ENCODE data around the gene DMBT1. TPM values are rescaled to one million over a fixed set of nuclear protein-coding genes. Genes with fewer than 3 reads are reported as not detected.

Gene DMBT1
- total RNA-seq, 1 donor from 2014 or later: not detected

DNA sequence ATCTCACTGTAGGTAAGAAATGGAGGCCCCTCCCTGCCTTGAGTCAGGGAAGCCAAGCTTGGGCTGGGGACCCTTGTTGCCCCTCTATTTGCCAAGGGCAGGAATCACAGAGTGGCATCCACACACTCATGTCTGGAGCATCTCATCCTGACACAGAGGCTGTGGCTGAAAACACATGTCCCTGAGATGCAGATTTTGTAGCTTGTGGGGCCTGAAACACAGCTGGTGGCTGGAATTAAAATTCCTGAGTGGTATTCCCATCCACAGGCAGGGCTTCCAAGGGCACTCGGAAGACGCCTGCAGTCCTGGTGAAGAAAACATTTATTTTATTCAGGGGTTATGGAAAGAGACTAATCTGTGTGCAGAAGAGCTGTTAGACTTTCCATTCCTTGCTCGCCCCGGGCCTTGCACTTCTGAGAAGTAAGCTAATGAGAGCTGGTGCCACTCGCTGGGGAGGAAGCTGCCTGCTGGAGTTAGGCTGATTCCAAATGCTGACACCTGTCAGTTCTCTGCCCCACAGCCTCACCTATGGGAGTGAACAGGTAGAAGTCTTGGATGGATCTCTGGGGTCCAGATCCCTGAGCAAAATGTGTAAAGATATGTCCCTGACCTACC, 103.1 kb downstream of the DMBT1 start:
- H3K36me3 Mint-ChIP-seq (ENCODE audit: low read depth): no peaks in the 10 kb centered on the region
- peaks cover 14% of the 10 kb centered on the region for H3K27me3 Mint-ChIP-seq (ENCODE audit: low read depth)
- no peaks in the 10 kb centered on the region for H3K9me3 Mint-ChIP-seq
- H3K4me3 Mint-ChIP-seq: no peak overlapping the region
- TF ChIP-seq, protein P1, sequence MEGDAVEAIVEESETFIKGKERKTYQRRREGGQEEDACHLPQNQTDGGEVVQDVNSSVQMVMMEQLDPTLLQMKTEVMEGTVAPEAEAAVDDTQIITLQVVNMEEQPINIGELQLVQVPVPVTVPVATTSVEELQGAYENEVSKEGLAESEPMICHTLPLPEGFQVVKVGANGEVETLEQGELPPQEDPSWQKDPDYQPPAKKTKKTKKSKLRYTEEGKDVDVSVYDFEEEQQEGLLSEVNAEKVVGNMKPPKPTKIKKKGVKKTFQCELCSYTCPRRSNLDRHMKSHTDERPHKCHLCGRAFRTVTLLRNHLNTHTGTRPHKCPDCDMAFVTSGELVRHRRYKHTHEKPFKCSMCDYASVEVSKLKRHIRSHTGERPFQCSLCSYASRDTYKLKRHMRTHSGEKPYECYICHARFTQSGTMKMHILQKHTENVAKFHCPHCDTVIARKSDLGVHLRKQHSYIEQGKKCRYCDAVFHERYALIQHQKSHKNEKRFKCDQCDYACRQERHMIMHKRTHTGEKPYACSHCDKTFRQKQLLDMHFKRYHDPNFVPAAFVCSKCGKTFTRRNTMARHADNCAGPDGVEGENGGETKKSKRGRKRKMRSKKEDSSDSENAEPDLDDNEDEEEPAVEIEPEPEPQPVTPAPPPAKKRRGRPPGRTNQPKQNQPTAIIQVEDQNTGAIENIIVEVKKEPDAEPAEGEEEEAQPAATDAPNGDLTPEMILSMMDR (conservative IDR thresholded peaks at IDR 0.05): no peak
- no peak for DNase-seq (ENCODE audit: low read depth, low spot score)
- H3K4me1 Mint-ChIP-seq: no peaks in the 10 kb centered on the region
- H3K27ac Mint-ChIP-seq (ENCODE audit: unreplicated experiment): no peak overlapping the region

DNA sequence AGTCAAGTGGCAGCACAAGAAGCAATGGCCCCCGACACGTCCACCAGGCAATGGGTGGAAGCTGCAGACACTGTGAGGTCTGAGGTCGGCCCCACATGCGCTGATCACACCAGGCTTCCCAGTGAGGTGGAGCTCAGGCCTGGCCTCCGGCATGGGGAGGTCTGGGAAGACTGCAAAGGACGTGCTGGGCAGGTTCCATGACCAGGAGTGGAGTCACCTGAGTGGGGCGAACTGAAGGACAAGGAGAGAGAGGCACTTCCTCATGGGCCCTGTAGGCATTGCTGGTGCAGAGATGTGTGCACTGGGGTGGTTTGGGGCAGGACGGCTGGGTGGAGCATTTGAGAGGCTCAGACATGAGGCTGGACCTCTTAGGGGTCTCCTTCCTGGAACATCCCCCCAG, 103.9 kb downstream of the DMBT1 start:
- Mint-ChIP-seq H3K27ac (ENCODE audit: unreplicated experiment) (no peak overlapping the region), H3K4me1 (no peaks in the 10 kb centered on the region), H3K4me3 (no peak overlapping the region), H3K27me3 (ENCODE audit: low read depth) (peaks cover 21% of the 10 kb centered on the region), H3K36me3 (ENCODE audit: low read depth) (no peaks in the 10 kb centered on the region), H3K9me3 (no peaks in the 10 kb centered on the region)
- no peak for DNase-seq (ENCODE audit: low read depth, low spot score)
- TF ChIP-seq, protein P1 (conservative IDR thresholded peaks at IDR 0.05): no peak

DNA sequence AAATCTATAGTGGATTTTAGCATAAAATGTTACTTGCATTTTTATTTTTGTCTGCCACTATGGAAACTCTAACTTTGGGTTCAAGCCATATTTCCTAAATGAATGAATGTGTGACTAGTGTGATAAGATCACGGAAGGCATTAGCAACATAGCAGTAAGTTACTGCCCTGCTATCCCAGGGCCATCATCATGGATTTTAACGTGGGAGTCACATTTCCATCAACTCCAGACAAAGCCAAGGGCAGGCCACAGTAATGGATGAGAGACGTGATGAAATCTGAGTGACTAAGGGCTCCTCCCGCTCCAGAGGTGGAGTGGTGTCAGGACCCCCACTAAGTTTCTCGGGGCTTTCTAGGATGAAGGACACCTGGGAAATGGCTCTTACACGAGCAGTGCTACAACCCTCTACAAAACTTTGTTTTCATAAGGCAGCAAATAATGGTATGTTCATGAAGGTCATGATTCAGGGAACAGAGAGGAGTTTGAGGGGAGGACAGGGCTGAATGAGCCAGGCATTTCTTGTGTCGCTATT, 104.8 kb downstream of the DMBT1 start:
- no peaks in the 10 kb centered on the region for H3K36me3 Mint-ChIP-seq (ENCODE audit: low read depth)
- DNase-seq (ENCODE audit: low read depth, low spot score): no peak
- H3K9me3 Mint-ChIP-seq: no peaks in the 10 kb centered on the region
- no peak overlapping the region for H3K4me3 Mint-ChIP-seq
- TF ChIP-seq, protein P1 (conservative IDR thresholded peaks at IDR 0.05): no peak
- H3K27me3 Mint-ChIP-seq (ENCODE audit: low read depth): peaks cover 25% of the 10 kb centered on the region
- H3K4me1 Mint-ChIP-seq: no peaks in the 10 kb centered on the region
- no peak overlapping the region for H3K27ac Mint-ChIP-seq (ENCODE audit: unreplicated experiment)

DNA sequence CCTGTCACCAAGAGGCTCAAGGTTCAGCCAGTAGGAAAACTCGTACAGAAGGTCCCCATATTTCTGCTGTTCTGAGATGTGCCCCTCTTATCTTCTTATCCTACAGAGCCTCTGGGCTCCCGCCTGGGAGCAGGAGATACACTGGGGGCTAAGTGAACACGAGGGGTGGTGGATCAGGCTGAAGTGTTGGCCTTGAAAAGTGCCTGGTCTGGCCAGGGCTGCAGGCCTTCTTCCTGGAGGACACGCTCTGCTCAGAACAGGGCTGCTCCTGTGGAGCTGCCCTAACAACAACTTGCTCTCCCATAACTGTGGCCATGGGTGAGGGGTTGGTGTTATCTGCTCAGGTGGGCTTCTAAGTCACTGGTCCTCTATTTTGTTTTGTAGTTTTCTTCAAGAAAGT, 105.4 kb downstream of the DMBT1 start:
- Mint-ChIP-seq H3K36me3 (ENCODE audit: low read depth) (no peaks in the 10 kb centered on the region), H3K4me3 (no peak overlapping the region), H3K4me1 (no peaks in the 10 kb centered on the region), H3K27ac (ENCODE audit: unreplicated experiment) (no peak overlapping the region), H3K27me3 (ENCODE audit: low read depth) (peaks cover 31% of the 10 kb centered on the region), H3K9me3 (no peaks in the 10 kb centered on the region)
- TF ChIP-seq, protein P1 (conservative IDR thresholded peaks at IDR 0.05): no peak
- DNase-seq (ENCODE audit: low read depth, low spot score): no peak

DNA sequence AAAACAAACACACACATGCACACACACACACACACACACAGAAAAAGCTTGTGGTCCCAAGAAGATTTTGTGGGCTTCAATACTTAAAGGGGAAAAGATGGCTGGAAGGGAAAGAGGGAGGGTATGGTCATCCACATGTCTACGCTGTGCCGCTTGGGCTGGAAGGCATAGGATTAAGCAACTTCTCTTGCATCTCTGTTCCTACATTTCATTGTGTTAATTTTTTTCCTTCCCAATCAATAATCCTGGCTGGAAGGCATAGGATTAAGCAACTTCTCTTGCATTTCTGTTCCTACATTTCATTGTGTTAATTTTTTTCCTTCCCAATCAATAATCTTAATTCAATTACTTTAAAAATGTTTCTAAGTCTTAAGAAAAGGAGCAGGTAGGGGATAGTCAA, 108.5 kb downstream of the DMBT1 start:
- no peak overlapping the region for H3K4me3 Mint-ChIP-seq
- no peak overlapping the region for H3K27ac Mint-ChIP-seq (ENCODE audit: unreplicated experiment)
- H3K27me3 Mint-ChIP-seq (ENCODE audit: low read depth): peaks cover 32% of the 10 kb centered on the region
- no peaks in the 10 kb centered on the region for H3K36me3 Mint-ChIP-seq (ENCODE audit: low read depth)
- TF ChIP-seq, protein P1 (conservative IDR thresholded peaks at IDR 0.05): no peak
- no peaks in the 10 kb centered on the region for H3K9me3 Mint-ChIP-seq
- no peak for DNase-seq (ENCODE audit: low read depth, low spot score)
- no peaks in the 10 kb centered on the region for H3K4me1 Mint-ChIP-seq
